ENCODE data around the gene PLA2G2F.

PLA2G2F gene

DNA sequence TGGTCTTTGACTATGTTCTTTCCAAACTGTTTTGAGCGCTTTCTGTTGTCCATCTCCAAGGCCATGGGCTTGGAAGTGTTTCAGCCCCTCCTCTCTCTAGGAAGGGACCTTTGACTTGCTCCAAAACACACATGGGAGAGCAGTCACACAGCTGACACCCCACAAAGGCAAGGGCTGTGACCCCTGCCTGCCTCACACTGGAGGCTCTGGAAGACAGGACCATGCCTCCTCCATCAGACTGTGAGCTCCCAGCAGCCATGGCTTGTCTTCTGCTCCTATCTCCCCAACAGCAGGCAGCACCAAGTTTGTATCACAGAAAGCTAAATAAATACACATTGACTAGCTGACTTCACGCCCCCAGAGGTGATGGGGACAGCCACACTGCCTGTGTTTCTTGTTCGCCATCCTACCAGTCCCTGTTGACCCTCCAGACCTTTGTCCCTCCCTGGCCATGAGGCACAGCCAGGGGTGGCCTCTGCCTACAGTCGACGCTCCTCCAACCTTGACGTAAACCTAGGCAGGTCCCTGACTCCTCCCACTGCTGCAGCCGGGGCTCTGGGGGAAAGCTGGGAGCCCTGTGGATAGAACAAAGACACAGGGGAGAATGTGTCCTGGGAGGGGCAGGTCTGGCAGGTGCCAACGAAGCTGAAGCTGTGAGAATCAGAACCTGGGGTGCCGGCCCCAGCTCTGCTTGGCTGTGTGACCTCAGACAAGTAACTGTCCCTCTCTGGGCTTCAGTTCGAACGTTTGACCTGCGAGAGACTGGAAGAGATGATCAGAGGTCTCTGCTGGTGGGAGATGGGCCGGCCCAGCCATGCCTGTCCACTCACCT lies 4.8 kb downstream of the PLA2G2F start:
- DNase-seq = no peak

DNA sequence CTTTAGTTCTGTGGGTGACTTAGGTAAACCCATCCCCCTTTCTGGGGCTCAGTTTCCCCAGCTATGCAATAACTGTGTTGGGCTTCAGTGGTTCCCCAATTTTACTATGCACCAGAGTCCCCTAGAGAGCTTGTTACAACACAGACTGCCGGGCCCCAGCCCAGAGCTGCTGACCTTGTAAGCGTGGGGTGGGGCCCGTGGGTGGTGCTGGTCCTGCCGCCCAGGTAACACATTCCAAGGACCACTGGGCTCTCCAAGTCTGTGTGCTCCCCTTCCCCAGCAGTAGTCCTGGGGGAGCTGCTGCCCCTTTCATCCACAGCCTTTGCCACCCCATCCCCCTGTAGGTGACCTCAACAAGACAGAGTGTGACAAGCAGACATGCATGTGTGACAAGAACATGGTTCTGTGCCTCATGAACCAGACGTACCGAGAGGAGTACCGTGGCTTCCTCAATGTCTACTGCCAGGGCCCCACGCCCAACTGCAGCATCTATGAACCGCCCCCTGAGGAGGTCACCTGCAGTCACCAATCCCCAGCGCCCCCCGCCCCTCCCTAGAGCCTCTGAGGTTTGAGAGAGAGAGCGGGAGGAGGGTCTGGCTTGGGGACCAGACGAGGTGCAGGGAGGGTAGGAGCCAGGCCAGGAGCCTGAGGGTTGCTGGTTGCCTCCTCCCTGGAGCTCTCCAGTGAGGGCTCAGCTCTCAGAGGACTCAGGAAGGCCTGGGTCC lies 8.9 kb downstream of the PLA2G2F start:
- no peak for DNase-seq

DNA sequence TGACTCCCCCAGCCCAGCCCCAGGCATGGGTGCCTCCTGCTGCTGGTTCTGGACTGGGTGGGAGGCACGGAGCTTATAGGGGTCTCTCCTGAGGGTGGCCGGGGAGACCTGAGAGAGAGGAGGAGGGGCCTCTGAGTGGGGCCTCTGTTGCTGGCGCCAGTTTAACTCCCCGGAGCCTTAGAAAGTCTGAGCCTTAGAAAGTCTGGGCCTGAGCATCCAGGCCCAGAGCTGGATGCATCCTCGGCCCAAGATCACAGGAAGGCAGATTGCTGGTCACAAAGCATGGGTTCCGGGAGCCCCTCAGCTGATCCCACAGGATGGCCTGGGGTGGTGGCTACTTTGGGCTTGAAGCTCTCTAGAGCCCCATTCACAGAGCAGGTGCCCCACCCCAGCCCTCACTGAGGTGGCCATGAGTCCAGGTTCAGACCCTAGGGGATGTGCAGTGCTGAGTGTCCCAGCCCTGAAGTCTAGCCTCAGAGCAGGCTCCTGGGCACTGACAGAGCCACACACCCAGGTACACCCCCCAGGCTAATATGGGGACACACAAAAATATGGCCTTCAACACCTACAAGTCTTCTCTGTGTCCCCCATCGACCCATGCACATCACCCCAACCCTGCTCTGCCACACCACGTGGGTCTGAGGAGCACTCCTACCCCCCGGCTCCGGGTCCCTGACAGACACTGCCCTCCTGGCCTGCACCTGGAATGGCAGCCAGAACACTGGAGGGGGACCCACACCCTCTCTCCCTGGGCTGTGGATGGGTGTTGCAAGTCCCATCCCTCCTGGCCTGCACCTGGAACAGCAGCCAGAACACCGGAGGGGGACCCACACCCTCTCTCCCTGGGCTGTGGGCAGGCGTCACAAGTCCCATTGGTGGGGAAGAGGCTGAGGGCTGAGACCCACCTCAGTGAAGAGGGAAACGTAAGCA lies 9.7 kb downstream of the PLA2G2F start:
- no peak for DNase-seq

DNA sequence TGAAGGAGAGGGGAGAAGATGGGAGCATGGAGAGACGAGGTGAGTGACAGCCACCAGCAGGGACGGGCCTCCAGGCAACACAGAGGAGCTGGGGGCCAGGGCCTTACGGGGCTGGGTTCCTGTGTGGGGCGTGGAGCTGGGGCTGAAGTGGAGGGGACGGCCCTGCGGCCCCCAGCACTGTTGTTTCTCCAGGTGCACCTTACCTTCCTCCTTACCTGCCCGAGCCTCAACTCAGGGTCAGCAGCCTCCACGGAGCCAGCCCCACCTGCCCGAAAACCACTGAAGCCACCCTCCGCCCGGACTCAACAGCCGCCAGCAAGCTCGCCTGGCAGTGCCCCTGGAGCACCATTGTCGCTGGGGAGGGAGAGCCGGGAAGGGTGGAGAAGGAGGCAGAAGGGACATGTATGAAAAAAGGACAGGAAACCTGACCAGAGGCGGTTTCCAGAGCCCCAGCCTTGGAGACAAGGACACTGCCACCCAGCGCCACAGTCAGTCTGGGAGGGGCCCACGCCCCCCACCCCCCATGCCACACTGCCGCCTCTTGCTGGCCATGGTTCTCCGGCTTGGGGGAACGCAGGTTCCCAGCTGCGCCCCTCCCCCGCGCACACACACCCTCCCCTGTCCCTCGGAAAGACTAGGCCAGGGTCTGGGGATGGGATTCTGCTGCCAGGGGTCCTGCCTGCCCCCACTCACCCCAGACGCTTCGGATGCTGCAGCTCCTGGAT lies 10.6 kb downstream of the PLA2G2F start:
- DNase-seq = no peak

DNA sequence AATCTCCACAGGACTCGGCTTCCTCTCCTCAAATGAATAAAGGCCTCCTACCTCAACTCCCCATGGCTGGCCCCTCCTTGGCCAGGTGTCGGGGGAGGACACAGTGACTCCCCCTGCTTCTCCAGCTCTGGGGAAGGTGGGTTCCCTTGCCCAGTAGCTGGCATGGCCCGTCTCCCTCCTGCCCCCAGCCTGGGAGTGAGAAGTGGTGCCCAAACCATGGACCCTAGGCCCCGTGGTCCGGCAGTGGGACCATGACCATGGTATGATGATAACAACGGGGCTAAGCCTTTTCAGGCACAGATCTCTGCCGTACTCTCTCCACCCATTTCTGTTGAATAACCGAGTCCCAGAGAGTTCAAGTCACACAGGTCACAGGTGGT lies 11.2 kb downstream of the PLA2G2F start:
- DNase-seq = no peak

DNA sequence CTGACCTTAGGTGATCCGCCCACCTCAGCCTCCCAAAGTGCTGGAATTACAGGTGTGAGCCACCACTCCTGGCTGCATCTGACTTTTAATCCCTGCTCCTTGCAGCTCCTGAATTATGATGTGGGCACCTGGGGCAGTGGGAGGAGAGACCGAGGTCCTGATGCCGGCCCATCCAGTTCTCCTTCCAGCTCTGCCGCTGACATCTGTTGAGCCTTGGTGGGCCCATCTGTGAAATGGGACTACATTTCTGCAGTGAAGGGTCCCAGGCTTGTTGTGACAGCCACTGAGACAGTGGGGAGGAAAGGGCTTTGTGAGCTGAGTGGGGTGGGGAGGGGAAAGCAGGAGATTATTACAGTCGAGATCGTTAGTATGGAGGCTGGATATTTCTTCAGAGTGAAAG lies 11.8 kb downstream of the PLA2G2F start:
- DNase-seq = no peak

DNA sequence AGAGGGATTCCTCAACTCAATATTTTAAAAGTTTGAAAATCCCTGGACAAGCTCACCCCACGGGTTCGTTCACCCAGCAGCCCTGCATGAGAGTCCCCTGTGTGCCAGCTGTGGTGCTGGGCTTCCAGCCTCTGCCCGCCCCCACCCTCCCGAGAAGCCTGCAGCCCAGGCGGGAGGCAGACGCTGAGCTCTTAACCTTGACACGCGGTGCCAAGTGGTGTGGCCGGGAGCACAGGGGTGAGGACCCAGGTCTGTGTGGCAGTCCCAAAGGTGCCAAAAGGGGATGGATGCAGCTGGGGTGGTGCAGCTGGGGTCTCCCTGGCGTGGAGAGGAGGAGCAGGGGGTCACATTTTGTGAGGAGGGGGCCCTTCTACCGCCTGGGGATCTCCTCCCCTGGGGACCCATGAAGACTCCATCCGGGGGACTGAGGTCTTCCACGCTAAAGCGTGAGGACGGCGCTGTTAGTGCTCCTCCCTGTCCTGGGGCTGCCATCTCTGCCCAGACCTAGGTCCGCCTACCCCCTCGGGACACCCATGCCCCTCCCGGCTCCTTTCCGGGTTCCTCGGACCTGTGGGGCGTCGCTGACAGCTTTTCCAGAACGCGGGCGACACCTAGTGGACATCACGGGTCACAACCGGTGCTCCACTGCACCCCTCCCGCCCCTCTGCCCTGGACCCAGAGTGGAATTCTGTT lies 12.9 kb downstream of the PLA2G2F start:
- DNase-seq = peak; percentile 88

DNA sequence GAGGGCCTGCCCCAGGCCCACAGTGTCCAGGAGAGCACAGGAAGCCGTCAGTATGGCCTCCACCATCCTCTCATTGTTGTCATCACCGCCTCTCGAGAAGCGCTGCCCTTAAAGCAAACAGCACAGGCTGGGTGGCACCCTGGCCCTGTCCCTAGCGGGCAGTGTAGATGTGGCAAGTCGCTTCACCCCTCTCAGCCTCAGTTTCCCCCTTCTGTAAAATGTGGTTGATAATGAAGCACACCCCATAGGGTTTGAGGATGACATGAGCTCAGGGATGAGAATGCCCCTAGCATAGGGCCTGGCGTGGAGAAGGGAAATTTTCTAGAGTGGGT lies 13.4 kb downstream of the PLA2G2F start:
- no peak for DNase-seq

DNA sequence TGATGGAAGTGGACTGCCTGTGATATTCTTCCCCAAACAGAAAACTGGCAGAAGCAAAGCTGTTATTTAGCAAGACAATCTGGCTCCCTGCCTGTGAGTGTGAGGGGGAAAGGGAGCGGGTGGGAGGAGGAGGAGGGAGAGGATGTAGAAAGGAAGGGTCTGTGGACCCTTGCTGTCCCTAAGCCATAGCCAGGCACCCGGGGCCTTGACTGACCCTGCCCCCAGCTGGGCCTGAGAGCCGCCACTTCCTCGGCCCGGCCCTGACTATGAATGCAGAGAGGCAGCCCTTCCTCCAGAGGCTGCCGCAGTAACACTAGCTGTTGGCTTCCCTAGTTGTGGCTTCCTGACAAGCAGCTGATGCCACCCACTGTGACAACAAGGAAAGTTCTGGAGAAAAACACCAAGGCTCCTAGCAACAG lies 13.9 kb downstream of the PLA2G2F start:
- no peak for DNase-seq

DNA sequence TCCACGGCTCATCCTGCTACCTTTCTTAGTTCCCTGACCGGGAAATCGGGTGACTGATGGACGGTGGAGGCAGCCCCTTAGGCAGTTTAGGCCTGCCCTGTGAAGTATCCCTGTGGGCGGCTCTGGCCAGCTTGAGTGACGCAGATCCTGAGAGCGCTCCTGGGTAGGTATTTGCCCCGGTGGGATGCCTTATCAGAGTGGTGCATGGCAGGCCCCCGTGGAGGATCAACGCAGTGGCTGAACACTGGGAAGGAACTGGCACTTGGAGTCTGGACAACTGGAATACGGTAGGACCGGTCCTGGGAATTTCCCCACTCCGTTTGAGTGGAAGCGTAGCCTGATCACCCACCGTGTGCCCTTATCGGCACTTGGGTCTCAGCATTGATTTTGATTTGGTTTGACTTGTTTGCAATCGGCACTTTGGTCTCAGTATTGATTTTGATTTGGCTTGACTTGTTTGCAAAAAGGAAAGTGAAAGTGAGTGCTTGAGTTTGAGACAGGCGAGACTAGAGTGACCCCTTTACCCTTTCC lies 15.2 kb downstream of the PLA2G2F start:
- no peak for DNase-seq

DNA sequence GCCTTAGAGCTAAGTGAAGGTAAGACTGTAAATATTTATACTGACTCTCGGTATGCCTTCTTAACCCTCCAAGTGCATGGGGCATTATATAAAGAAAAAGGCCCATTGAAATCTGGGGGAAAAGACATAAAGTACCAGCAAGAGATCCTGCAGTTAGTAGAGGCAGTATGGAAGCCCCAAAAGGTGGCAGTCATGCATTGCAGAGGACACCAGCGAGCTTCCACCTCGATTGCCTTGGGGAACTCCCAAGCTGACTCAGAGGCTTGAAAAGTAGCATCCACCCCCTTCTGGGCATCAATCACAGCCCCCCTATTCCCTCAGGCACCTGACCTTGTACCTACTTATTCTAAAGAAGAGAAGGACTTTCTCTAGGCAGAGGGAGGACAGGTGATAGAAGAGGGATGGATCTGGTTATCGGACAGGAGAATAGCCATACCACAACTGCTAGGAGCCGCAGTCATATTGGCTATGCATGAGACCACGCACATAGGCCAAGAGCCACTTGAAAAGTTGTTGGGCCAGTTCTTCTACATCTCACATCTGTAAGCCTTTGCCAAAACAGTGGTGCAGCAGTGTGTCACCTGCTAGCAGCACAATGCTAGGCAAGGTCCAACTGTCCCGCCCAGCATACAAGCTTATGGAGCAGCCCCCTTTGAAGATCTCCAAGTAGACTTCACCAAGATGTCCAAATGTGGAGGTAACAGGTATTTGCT lies 19.4 kb downstream of the PLA2G2F start:
- peak; percentile 13 for DNase-seq

DNA sequence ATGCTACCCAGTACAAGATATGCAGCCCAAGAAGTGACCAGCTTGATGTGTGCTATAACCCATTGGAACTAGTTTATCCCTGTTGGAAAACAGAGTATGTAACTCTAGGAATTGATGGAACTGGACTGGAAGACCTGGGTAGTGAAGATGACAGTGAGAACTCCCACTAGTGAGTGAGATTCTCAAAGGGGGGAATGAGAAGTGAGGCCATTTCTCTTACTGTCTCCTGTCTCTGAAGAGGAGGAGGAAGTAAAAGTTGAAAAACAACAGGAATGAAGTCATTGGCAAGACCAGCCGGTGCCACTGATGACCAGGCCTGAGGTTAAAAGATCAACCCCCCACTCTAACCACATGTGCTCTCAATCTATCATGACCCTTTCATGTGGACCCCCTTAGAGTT lies 20.9 kb downstream of the PLA2G2F start:
- no peak for DNase-seq

DNA sequence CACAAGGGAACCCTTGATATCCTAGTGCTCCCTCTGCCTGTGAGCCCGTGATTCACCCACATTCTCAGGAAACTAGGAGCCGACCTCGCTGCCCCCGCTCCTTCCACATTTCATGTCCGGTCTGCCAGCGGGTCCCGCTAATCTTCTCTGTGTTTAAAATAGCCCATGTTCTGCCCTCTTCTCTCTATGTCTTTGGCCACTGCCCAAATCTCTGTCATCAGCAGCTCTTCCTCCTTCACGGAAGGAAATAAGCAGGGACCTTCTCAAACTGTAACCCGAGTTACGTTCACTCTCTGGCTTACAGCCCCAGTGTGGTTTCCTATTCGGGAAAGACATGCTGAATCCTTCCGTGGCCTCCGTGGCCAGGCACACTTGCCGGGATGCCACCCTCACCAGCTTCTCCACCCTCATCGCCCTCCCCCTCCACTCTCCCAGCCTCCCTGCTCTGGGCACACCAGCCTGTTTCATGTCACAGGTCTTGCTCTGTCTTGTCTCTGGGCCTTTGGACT lies 25.6 kb downstream of the PLA2G2F start:
- DNase-seq = no peak

DNA sequence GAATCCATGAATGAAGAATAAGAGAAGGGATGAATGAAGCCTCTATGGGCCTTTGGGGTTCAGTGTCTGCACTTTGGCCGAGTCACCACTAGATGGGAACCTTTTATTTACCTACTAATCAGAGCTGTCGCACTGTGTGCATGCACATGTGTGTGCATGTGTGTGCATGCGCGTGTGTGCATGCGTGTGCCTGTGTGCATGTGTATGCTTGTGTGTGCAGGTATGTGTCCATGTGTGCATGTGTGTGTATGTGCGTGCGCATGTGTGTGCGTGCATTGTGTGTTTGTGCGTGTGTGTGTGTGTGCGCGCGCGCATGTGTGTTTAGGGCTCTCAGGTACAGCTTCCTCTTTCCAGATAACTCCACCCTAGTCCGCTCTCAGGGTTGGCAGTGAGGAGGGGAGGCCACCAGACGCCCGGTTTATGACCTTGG lies 26.4 kb downstream of the PLA2G2F start:
- no peak for DNase-seq

DNA sequence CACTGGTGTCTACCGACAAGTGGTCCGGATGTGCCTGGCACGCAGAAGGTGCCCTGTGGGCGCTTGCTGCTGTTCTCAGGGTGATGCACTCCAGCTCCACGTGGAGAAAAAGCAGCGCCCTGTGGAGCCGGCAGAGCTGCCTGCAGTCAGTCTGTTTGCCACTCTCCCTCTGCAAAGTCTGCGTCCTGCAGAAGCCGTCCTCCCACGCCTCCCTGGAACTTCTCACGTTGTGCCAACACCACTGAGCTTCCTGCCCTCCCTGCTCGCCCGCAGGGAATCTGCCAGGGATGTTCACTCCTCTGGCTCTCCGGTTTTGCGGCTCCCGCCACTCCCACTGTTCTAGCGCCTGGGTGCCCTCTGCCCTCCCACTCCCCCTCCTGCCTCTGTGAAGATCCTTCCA lies 26.9 kb downstream of the PLA2G2F start:
- no peak for DNase-seq

DNA sequence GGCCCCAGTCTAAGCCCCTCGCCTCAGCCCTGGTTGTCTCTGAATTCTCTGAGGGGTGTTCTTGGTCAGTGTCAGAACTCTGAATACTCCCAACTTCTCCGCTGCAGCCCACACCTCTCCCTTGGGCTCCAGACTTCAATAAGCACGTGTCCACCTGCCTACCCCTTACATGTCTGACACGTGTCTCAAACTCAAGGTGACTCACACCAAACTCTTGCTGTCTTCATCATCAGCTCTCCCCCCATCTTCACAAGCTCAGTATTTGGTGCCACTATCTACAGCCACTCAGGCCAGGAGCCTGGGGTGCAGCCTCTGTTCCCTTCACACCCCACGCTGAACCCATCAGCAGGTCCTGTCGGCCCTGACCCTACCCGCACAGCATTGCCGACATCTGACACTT lies 28.0 kb downstream of the PLA2G2F start:
- DNase-seq = no peak

DNA sequence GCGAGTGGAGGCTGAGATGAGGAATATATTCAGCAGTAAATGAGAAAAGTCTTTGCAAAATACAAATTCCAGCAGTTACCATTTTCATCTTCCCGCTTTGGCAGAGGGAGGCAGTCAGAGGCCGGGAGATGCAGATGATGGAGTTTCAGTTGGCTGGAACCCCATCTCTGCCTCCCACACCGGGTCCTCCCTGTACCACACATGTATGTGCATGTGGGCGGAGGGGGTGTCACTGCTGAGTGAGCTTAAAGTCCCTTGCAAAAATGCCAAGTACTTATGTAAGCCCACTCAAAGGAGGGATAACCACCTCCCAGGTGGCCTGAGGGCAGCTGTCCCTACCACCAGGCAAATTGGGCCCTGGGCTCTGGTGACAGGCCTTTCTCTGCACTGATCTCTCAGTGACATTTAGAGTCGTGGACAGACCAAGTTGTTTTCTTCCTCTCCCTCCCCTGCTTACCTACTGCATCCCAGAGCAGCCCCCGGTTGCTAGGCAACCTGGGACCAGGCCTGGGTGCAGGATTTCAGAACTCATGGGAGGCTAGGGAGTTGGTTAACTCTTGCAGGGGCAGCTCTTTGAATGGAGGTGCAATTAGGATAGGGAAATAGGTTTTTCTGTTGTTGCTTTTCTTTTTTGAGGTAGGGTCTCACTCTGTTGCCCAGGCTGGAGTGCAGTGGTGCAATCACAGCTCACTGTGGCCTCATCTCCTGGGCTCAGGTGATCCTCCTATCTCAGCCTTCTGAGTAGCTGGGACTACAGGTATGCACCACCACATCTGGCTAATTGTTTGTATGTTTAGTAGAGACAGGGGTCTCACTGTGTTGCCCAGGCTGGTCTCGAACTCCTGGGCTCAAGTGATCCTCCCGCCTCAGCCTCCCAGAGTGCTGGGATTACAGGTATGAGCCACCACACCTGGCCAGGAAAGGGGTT lies 29.7 kb downstream of the PLA2G2F start:
- DNase-seq = no peak

DNA sequence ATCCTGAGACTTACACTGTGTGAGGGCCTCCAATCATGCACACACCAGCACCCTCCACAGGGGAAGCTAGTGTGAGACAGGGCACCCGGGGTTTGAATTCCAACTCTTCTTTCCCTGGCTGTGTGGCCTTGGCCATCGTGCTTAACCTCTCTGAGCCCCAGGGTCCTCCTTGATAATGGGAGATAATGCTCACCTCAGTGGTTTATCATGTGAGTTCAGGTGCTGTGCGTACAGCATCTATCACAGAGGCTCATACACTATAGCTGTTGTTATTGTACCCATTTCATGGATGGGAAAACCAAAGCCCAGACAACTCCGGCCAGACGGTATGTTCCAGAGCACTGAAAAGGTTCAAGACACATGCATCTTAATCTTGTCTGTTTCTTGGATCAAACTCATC lies 30.8 kb downstream of the PLA2G2F start:
- DNase-seq = no peak

DNA sequence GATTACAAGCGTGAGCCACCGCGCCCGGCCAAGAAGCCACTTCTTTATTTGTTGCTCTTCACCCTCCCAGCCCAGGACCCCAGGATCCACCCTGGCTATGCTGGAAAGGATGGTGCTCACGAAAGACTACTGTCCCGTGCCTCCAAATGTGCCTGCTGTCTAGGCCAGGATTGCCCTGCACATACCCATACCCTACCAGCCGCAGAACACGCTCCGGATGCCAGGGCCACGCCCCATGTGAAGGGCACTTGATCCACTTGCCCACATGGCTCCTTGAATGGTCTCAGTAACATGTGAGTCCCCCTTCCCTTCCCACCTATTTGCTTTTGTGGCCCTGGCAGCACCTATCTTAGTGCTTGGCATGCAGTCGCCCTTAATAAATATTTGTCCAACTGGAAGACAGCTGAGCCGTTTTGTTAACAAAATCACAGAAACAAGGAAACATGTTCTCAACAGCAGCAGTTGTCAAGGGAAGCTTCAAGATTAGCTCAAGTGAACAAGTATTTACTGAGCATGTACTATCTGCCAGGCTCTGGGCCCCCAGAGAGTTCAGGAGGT lies 33.0 kb downstream of the PLA2G2F start:
- DNase-seq = no peak

Data from CD4-positive, alpha-beta T cell treated with Interleukin-17A for 4 hours (primary cell).